ENCODE measurements around the gene RNU2-1.
"Not testable (repeated sequence)": the region's sequence is repeated elsewhere in the genome, so short reads cannot be mapped to it uniquely, and the experiment has no call there.

The RNU2-1 gene

GRCh38 chr17:43228020-43228782, 5.6 kb downstream of the RNU2-1 start, which contains the start of gene CCDC200:
TSS of gene CCDC200 (minus strand) at chr17:43228623. CDS start at chr17:43228554, 69 bp downstream.
- not testable (repeated sequence) for H3K27me3 ChIP-seq (ENCODE audit: insufficient read depth, poor library complexity, severe bottlenecking); H3K27ac ChIP-seq (ENCODE audit: poor library complexity, severe bottlenecking); H3K4me3 ChIP-seq (ENCODE audit: severe bottlenecking); H3K9me3 ChIP-seq (ENCODE audit: severe bottlenecking); H3K4me1 ChIP-seq (ENCODE audit: insufficient read depth, poor library complexity, severe bottlenecking); H3K36me3 ChIP-seq (ENCODE audit: low read depth); DNase-seq (ENCODE audit: low spot score)
- ATAC-seq (ENCODE audit: low read depth), result 0 out of 3 replicates have a peak, but pooled peaks have one; percentile 27

- DNase-seq (ENCODE audit: low spot score), result no peak
- TF ChIP-seq CTCF (IDR thresholded peaks at IDR 0.05; ENCODE audit: poor library complexity, severe bottlenecking), result no peak
- Histone ChIP-seq H3K36me3 (ENCODE audit: low read depth) (no peaks in the 10 kb centered on the region), H3K4me1 (ENCODE audit: insufficient read depth, poor library complexity, severe bottlenecking) (no peaks in the 10 kb centered on the region), H3K4me3 (ENCODE audit: severe bottlenecking) (no peak overlapping the region), H3K9me3 (ENCODE audit: severe bottlenecking) (no peaks in the 10 kb centered on the region), H3K27me3 (ENCODE audit: insufficient read depth, poor library complexity, severe bottlenecking) (no peaks in the 10 kb centered on the region), H3K27ac (ENCODE audit: poor library complexity, severe bottlenecking) (no peak overlapping the region)
- no peak for ATAC-seq (ENCODE audit: low read depth)
Observed at GRCh38 chr17:43226393-43226792, 7.4 kb downstream of the RNU2-1 start.

GRCh38 chr17:43224146-43224705, 9.6 kb downstream of the RNU2-1 start:
- no peak overlapping the region for H3K4me3 ChIP-seq (ENCODE audit: severe bottlenecking)
- no peaks in the 10 kb centered on the region for H3K9me3 ChIP-seq (ENCODE audit: severe bottlenecking)
- no peak overlapping the region for H3K27ac ChIP-seq (ENCODE audit: poor library complexity, severe bottlenecking)
- no peak for TF ChIP-seq CTCF (IDR thresholded peaks at IDR 0.05; ENCODE audit: poor library complexity, severe bottlenecking)
- ATAC-seq (ENCODE audit: low read depth), result no peak; the same call in 2 of the 3 replicates
- H3K27me3 ChIP-seq (ENCODE audit: insufficient read depth, poor library complexity, severe bottlenecking), result no peaks in the 10 kb centered on the region
- no peak for DNase-seq (ENCODE audit: low spot score)
- H3K4me1 ChIP-seq (ENCODE audit: insufficient read depth, poor library complexity, severe bottlenecking), result no peaks in the 10 kb centered on the region
- H3K36me3 ChIP-seq (ENCODE audit: low read depth), result no peaks in the 10 kb centered on the region

- Histone ChIP-seq H3K27ac (ENCODE audit: poor library complexity, severe bottlenecking) (no peak overlapping the region), H3K36me3 (ENCODE audit: low read depth) (no peaks in the 10 kb centered on the region), H3K4me3 (ENCODE audit: severe bottlenecking) (no peak overlapping the region), H3K27me3 (ENCODE audit: insufficient read depth, poor library complexity, severe bottlenecking) (no peaks in the 10 kb centered on the region), H3K4me1 (ENCODE audit: insufficient read depth, poor library complexity, severe bottlenecking) (no peaks in the 10 kb centered on the region), H3K9me3 (ENCODE audit: severe bottlenecking) (no peaks in the 10 kb centered on the region)
- DNase-seq (ENCODE audit: low spot score), result no peak
- ATAC-seq (ENCODE audit: low read depth), result no peak
- TF ChIP-seq CTCF (IDR thresholded peaks at IDR 0.05; ENCODE audit: poor library complexity, severe bottlenecking), result no peak
Observed at GRCh38 chr17:43220511-43221125, 13.2 kb downstream of the RNU2-1 start.

GRCh38 chr17:43219746-43220380, 13.9 kb downstream of the RNU2-1 start:
- H3K4me1 ChIP-seq (ENCODE audit: insufficient read depth, poor library complexity, severe bottlenecking), result no peaks in the 10 kb centered on the region
- ATAC-seq (ENCODE audit: low read depth) (no peak), DNase-seq (ENCODE audit: low spot score) (no peak)
- H3K4me3 ChIP-seq (ENCODE audit: severe bottlenecking), result no peak overlapping the region
- no peak overlapping the region for H3K27ac ChIP-seq (ENCODE audit: poor library complexity, severe bottlenecking)
- no peaks in the 10 kb centered on the region for H3K27me3 ChIP-seq (ENCODE audit: insufficient read depth, poor library complexity, severe bottlenecking)
- no peak for TF ChIP-seq CTCF (IDR thresholded peaks at IDR 0.05; ENCODE audit: poor library complexity, severe bottlenecking)
- no peaks in the 10 kb centered on the region for H3K9me3 ChIP-seq (ENCODE audit: severe bottlenecking)
- H3K36me3 ChIP-seq (ENCODE audit: low read depth), result no peaks in the 10 kb centered on the region

Data from RWPE2 (cell line).